ENCODE data around the gene CAPN8.

DNA sequence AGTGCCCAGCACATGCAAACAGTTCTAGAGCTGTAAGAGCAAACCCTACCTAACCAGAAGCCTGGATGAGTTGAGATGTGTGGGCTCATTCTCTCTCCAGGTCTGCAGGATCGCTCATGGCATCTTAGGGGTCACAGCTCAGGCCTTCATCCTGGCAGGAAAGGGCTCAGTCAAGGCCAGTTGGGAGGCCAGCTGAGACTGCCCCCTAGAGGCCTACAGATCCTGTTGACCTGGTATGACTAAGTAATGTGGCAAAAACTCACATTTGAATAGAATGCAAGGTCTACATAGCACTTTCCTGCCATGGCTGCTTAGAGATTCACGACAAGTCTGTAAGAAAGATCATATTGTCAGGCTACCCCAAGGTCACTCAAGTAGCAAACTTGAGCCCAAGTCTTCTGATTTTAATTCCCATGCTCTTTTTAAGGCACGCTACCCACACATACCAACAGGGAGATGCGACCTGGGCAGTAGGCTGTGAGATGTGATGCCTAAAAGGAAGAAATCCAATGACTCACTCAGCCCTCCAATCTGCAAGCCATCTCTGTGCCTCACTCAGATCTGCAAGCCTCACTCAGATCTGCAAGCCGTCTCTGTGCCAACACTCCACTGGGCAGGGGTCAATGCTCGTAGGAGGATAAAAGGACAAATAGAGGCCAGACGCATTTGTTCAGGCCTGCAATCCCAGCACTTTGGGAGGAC is 5.1 kb upstream of the CAPN8 start:
- TF ChIP-seq GATA2 (IDR thresholded peaks at IDR 0.05; ENCODE audit: low read depth, low read length) (no peak), GATA3 (IDR thresholded peaks at IDR 0.05; ENCODE audit: low read depth, low read length) (no peak)
